OCI-LY3 (cell line): ENCODE data around the gene NCOR2.

ENCODE experiments used
- H2AFZ ChIP-seq: fragments of 200-600, 300-600 bp; shearing (Covaris generic); 2 replicates; pipeline ENCODE4 v1.6.0; 2014; ENCODE audit warnings: antibody characterized with exemption, low read depth, low read length
- H3K27ac ChIP-seq: fragments of 200-600, 300-600 bp; sonication (generic); 2 replicates; pipeline ENCODE4 v1.5.1; 2014; ENCODE audit warnings: mild to moderate bottlenecking, low read length, moderate library complexity, mixed read lengths
- H3K27me3 ChIP-seq: fragments of 200-600, 300-600 bp; sonication (generic); 2 replicates; pipeline ENCODE4 v1.6.1; 2014; ENCODE audit warnings: low read depth, low read length, mixed read lengths
- H3K36me3 ChIP-seq: fragments of 200-600, 300-600 bp; sonication (generic); replicated peaks from 2 replicates; pipeline ENCODE3; 2014; ENCODE audit warnings: low read depth, low read length, mixed read lengths
- H3K4me1 ChIP-seq: fragments of 300-600, 200-600 bp; sonication (generic); 2 replicates; pipeline ENCODE4 v1.6.1; 2014; ENCODE audit warnings: low read length, mixed read lengths
- H3K4me2 ChIP-seq: fragments of 200-600, 300-600 bp; sonication (generic); 2 replicates; pipeline ENCODE4 v1.6.1; 2014; ENCODE audit warnings: low read length, mixed read lengths
- H3K4me3 ChIP-seq: fragments of 300-600, 200-600 bp; sonication (generic); 2 replicates; pipeline ENCODE4 v1.5.1; 2014; ENCODE audit warnings: antibody characterized with exemption, mild to moderate bottlenecking, low read length, moderate library complexity
- H3K79me2 ChIP-seq: fragments of 300-600, 200-600 bp; shearing (Covaris generic); 2 replicates; pipeline ENCODE4 v1.6.1; 2014; ENCODE audit warnings: mild to moderate bottlenecking, low read length, mixed read lengths
- H3K9ac ChIP-seq: fragments of 300-600, 200-600 bp; shearing (Covaris generic); 2 replicates; pipeline ENCODE4 v1.6.0; 2014; ENCODE audit warnings: mild to moderate bottlenecking, low read length, moderate library complexity
- H3K9me3 ChIP-seq: fragments of 200-600, 300-600 bp; shearing (Covaris generic); 2 replicates; pipeline ENCODE4 v1.6.1; 2014; ENCODE audit warnings: low read length, mixed read lengths; ENCODE audit not compliant: insufficient read depth
- H4K20me1 ChIP-seq: fragments of 200-600, 300-600 bp; sonication (generic); 2 replicates; pipeline ENCODE4 v1.6.1; 2016; ENCODE audit warnings: low read length, mixed read lengths; ENCODE audit not compliant: insufficient read depth
- EZH2phosphoT487 ChIP-seq: fragments of 200-600 bp; shearing (Covaris generic); IDR thresholded peaks from 2 replicates; pipeline ENCODE4 v1.6.1; 2018; ENCODE audit warnings: antibody characterized with exemption, mixed run types, low read depth
- TF ChIP-seq, protein P1 (sequence below): fragments of 200-600, 300-600 bp; sonication (generic); IDR thresholded peaks from 2 replicates; pipeline ENCODE4 v1.5.1; 2014; ENCODE audit warnings: antibody characterized with exemption, low read length, low read depth

NCOR2 gene

GRCh38 chr12:124609041-124609989 is 41.9 kb upstream of the NCOR2 start:
- Histone ChIP-seq H3K27ac (peak overlapping the region; percentile 32), H3K4me2 (peak overlapping the region; percentile 81), H3K4me1 (peaks cover 30% of the 10 kb centered on the region), H2AFZ (0 out of 2 replicates have a peak overlapping the region, but pooled peaks have one; percentile 9), H3K27me3 (peaks cover 30% of the 10 kb centered on the region), H3K4me3 (peak overlapping the region; percentile 61), H3K36me3 (no peaks in the 10 kb centered on the region), H3K9me3 (no peaks in the 10 kb centered on the region), H3K79me2 (no peaks in the 10 kb centered on the region), H4K20me1 (no peaks in the 10 kb centered on the region), H3K9ac (peak overlapping the region; percentile 16; the same call in 1 of the 2 replicates)
- TF ChIP-seq, protein P1, sequence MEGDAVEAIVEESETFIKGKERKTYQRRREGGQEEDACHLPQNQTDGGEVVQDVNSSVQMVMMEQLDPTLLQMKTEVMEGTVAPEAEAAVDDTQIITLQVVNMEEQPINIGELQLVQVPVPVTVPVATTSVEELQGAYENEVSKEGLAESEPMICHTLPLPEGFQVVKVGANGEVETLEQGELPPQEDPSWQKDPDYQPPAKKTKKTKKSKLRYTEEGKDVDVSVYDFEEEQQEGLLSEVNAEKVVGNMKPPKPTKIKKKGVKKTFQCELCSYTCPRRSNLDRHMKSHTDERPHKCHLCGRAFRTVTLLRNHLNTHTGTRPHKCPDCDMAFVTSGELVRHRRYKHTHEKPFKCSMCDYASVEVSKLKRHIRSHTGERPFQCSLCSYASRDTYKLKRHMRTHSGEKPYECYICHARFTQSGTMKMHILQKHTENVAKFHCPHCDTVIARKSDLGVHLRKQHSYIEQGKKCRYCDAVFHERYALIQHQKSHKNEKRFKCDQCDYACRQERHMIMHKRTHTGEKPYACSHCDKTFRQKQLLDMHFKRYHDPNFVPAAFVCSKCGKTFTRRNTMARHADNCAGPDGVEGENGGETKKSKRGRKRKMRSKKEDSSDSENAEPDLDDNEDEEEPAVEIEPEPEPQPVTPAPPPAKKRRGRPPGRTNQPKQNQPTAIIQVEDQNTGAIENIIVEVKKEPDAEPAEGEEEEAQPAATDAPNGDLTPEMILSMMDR = peak; percentile 11; the same call in 1 of the 2 replicates
- TF ChIP-seq EZH2phosphoT487 = no peak

- Histone ChIP-seq H3K4me3 (peak overlapping the region; percentile 61), H3K27me3 (peaks cover 29% of the 10 kb centered on the region), H3K27ac (peak overlapping the region; percentile 32), H3K4me2 (peak overlapping the region; percentile 81), H3K9me3 (no peaks in the 10 kb centered on the region), H3K4me1 (peaks cover 30% of the 10 kb centered on the region), H3K9ac (no peak overlapping the region; the same call in 1 of the 2 replicates), H4K20me1 (no peaks in the 10 kb centered on the region), H3K79me2 (no peaks in the 10 kb centered on the region), H3K36me3 (no peaks in the 10 kb centered on the region), H2AFZ (0 out of 2 replicates have a peak overlapping the region, but pooled peaks have one; percentile 9)
- TF ChIP-seq, protein P1 = no peak
Measured at GRCh38 chr12:124608450-124608870, 41.0 kb upstream of the NCOR2 start.

DNA sequence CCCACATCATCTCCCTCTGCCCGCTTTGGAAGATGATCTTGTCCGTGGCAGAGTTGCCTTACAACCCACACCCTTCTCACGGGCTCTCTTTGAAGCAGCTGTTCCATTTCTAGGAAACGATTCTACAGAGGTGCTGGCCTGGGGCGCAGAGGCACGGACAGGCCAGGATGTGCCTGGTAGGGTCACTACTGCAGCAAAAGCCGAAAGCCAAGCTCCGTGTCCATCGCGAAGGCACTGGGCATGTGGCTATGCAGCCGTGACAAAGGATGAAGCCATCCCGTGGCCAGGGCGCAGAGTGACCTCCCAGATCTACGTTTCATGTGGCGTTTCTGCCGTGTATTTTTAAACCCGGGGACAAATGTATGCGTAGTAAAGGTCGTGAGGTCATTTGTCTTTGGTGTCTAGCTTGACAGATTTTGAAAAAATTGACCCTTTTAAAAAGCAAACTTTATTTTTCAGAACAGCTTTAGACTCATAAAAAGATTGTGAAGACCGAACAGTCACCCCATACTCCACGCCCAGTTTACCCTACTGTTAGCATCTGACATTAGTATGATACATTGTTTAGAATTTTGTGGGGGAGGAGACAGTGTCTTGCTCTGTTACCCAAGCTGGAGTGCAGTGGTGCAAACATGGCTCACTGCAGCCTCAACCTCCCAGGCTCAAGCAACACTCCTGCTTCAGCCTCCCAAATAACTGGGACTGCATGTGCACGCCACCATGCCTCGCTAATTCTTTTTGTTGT is 40.4 kb upstream of the NCOR2 start:
- H3K4me1 ChIP-seq = peaks cover 30% of the 10 kb centered on the region
- no peaks in the 10 kb centered on the region for H3K36me3 ChIP-seq
- no peak overlapping the region for H2AFZ ChIP-seq
- H4K20me1 ChIP-seq = no peaks in the 10 kb centered on the region
- H3K27ac ChIP-seq = no peak overlapping the region
- H3K4me3 ChIP-seq = peak overlapping the region; percentile 61; the same call in 1 of the 2 replicates
- no peaks in the 10 kb centered on the region for H3K9me3 ChIP-seq
- H3K27me3 ChIP-seq = peaks cover 29% of the 10 kb centered on the region
- peak overlapping the region; percentile 81 for H3K4me2 ChIP-seq
- no peaks in the 10 kb centered on the region for H3K79me2 ChIP-seq
- TF ChIP-seq, protein P1 = no peak
- no peak for TF ChIP-seq EZH2phosphoT487
- no peak overlapping the region for H3K9ac ChIP-seq
